DMS153 treated with DMSO at 0.1 percent for 48 hours (cell line): Measurements from ENCODE around the gene EML3.
"Not testable (repeated sequence)": the region's sequence is repeated elsewhere in the genome, so short reads cannot be mapped to it uniquely, and the experiment has no call there.

Experiments used
- DNase-seq: peaks from one replicate; lab custom pipeline; 2025; ENCODE audit not compliant: unreplicated experiment; lab: John Stamatoyannopoulos, UW

EML3 gene

DNA sequence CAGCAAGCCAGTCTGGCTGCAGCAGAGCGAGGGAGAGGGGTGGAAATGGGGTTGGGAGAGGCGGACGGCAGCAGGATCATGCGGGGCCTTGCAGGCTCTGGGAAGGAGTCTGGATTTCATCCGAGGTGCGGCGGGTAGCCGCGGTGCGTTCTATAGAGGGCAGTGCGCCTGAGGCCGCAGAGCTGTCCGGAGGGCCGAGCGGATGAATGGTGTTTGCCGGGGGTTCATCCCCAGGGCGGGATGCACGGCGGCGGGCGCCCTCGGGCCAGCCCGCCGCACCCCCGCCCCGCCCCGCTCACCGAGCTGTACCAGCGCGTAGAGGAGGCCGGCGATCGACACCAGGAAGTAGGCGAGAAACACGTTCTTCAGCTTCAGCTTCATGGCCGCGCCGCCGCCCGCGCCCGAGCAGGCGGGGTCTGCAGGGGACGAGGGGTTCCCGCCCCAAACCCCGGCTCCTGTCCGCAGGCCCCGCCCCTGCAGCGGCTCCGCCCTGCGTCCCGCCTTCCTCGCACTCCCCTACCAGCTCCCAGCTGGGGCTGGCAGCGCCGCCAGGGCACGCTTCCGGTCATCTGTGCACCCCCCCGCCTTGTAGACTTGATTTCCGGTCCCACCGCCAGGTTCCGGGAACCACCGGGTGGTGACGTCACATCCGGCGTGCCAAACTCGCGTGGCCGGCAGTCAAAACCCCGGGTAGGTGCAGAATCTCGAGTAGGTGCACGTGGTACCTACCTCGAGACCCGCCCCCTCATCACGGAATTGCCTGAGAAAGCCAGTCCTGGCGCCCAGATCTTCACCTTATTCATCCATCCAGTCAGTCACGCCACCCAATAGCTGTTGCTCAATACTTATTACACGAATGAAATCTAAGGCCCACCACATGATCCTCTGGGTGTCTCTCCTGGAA, 9.2 kb upstream of the EML3 start, which contains the start of gene B3GAT3:
TSS of gene B3GAT3 (minus strand) at position 420 of the 904 bp plus-strand sequence. CDS start at position 381, 39 bp downstream.
- DNase-seq: peak; percentile 97

- no peak for DNase-seq
Observed at GRCh38 chr11:62621027-62621566, 8.5 kb upstream of the EML3 start.

DNA sequence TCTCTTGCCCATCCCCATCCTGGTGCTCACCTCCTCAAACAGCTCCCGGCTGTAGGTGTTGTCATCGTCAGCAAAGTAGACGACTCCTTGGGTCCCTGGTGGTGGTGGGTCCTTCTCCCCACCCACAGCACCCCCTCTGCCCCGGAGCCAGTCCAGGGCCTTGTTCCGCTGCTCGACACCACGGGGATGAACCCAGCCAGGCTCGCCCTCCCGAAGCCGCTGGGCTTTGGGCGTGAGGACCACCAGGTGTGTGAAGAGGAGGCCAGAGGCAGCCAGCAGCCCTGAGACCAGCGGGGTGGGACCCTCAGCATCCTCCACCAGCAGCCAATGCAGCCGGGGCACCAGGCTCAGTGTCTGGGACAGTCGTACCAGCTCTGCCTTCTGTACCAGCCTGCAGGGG, 4.4 kb upstream of the EML3 start:
- DNase-seq: not testable (repeated sequence)

GRCh38 chr11:62615521-62615920, 2.9 kb upstream of the EML3 start:
- DNase-seq: no peak

- DNase-seq: no peak
Observed at GRCh38 chr11:62614275-62614674, 1.7 kb upstream of the EML3 start.

- no peak for DNase-seq
Observed at GRCh38 chr11:62613291-62613778, 760 bp upstream of the EML3 start.

GRCh38 chr11:62611705-62612365, 740 bp downstream of the EML3 start:
- DNase-seq: no peak

GRCh38 chr11:62610814-62611704, 1.5 kb downstream of the EML3 start:
- no peak for DNase-seq

DNA sequence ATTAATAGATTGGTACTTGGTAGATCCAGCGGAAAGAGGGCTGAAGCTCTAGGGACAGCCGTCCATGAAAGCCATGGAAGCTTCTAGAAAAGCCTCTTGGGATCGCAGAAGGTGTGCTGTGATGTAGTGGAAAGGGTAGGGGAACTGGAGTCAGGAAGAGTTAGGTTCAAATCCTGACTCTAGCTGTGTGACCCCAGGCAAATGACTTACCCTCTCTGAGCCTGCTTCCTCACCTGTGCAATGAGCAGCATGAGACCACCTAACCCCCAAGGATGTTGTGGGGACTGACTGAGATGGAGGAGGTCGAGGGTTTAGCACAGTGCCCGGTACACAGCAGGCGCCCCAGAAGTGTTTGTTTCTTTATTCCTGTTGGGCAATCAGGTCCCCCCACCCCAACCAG, 2.2 kb downstream of the EML3 start:
- DNase-seq: no peak

DNA sequence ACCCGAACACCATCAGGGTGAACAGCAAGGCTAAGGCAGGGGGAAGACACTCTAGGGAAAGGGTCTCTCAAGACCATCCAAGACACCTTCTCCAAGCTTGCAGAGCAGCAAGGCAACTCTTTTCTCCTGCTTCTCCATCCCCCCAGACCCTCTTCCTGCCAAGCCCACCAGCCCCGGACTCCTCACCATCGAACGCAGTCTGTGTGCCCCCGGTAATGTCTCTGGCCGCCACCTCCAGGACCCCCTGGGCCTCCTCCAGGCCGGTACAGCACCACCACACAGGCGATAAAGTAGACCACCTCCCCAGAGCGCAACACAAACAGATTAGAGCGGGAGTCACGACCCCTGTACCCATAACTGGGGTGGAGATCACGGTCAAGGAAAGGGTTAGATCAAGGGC, 3.8 kb downstream of the EML3 start:
- no peak for DNase-seq

DNA sequence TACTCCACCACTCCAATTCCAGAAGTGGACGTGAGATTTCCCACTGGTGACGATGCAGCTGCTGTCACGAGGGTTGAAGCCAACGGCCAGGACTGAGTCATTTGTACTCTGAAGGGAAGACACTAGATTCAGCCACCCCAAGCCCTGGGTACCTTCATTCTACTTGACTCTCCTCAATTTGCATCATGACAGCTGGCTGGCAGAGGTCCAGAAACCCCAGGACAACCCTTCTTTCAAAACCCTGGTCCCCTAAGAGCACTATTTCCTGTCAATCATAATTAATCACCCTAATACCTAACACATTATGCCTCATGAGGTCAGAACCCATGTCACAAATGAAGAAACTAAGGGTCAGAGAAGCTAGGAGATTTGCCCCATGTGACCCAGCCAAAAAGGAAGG, 4.9 kb downstream of the EML3 start:
- no peak for DNase-seq

GRCh38 chr11:62605902-62606301, 6.7 kb downstream of the EML3 start:
- no peak for DNase-seq

- no peak for DNase-seq
Observed at GRCh38 chr11:62605467-62605866, 7.1 kb downstream of the EML3 start.

DNA sequence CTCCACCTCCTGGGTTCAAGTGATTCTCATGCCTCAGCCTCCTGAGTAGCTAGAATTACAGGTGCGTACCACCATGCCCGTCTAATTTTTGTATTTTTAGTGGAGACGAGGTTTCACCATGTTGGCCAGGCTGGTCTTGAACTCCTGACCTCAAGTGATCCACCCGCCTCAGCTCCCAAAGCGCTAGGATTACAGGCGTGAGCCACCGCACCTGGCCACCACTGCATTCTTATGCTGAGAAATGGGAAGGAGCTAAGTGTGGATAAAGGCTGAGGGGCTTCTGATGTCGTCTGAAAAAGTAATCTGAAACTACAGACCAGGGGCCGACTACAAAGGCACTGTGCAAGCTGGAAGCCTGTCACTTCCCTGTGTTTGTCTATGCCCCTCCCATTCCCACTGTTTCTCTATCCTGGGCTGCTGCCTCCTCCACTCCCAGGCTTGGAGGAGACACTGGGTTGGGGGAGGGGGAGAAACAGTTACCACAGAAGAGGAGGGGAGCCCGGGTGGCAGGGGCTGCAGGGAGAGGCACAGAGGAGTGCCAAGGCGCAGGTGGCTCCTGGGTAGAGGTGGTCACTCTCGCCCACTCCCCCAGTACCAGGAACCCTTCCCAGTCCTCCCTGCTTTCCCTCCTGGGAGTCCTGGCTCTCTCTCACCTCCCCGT, 8.0 kb downstream of the EML3 start:
- no peak for DNase-seq

DNA sequence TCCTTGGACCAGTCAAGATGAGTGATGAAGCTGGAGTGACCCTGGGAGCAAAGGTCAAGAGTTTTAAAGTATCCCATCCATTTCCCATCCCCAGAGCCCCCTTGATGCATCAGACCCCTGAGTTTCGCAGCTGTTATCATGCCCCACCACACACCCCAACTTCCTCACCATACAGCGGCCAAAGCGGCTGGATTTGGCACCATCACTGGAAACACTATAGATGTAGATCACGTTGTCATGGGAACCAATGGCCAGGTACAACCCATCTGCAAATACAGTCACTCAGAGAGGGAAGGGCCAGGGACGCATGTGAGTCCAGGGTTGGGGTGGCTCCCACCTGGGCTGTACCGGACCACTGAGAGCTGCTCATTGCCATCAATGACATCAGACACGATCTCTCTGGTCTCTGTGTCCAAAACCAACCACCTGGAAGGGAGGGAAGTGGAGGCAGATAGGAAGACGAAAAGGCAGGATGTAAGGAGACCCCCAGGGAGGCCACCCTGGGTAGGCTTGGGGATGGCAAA, 8.7 kb downstream of the EML3 start:
- no peak for DNase-seq

DNA sequence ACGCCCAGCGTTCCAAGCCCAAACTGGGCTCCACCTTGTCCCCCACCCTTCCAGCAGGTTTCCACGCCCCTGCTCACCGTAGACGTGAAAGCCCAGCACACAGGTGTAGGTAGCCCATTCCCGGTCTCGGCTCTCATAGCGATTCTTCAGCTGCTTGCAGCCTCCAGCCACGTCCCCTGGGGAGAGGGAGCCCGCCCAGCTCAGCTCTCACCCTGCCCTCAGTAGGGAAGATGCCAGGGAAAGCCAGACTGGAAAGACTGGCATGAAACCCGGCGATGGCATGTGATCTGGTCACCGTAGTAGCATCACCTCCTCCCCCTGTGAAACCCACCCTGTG, 9.5 kb downstream of the EML3 start:
- no peak for DNase-seq

- DNase-seq: peak; percentile 67
Observed at GRCh38 chr11:62602141-62603071, 10.2 kb downstream of the EML3 start.

- DNase-seq: peak; percentile 97
Observed at GRCh38 chr11:62601372-62602140, 11.0 kb downstream of the EML3 start, which contains the start of gene MTA2. MTA2 (minus strand) TSS chr11:62601865; CDS start chr11:62601450, 415 bp downstream.

- no peak for DNase-seq
Observed at GRCh38 chr11:62601122-62601371, 11.5 kb downstream of the EML3 start.
